ENCODE measurements around the gene AP2B1. TPM values are rescaled to one million over a fixed set of nuclear protein-coding genes. Genes with fewer than 3 reads are reported as not detected.

AP2B1 gene
- total and polyA plus RNA-seq, 4 experiments from 2014 or later: 54.1 to 165 (median 118) TPM

- Mint-ChIP-seq H3K36me3 (peaks cover 57 to 64% of the 10 kb centered on the region in 2 donors), H3K27me3 (no peaks in the 10 kb centered on the region), H3K27ac (peak overlapping the region in 1 of 7 donors; percentile 54), H3K4me1 (no peaks in the 10 kb centered on the region), H3K4me3 (no peak overlapping the region), H3K9me3 (no peaks in the 10 kb centered on the region)
- Histone ChIP-seq H3K4me3 (ENCODE audit: low read length in 2 of 2) (no peak overlapping the region), H3K4me1 (ENCODE audit: insufficient read depth, low read length) (no peaks in the 10 kb centered on the region), H3K27ac (ENCODE audit: low read depth, low read length) (no peak overlapping the region), H3K36me3 (ENCODE audit: insufficient read depth, low read length) (peaks cover 47% of the 10 kb centered on the region), H3K27me3 (ENCODE audit: insufficient read depth, low read length) (no peaks in the 10 kb centered on the region), H3K9me3 (ENCODE audit: control insufficient read depth in 1 of 2, low read length in 2 of 2) (no peaks in the 10 kb centered on the region)
- intact Hi-C loops (cut with micrococcal nuclease): no loop called here
- ChIA-PET CTCF (ENCODE audit: partially characterized antibody) (interaction anchor here (1.9 kb wide), 1 partner anchor 63 kb away, joined by 5 read pairs; no protein-coding TSS in a partner anchor), POLR2A (ENCODE audit: partially characterized antibody) (no interaction called here)
- no peak for DNase-seq
Observed at GRCh38 chr17:35684055-35684802, 97.1 kb downstream of the AP2B1 start.

GRCh38 chr17:35692512-35693210 lies 105.5 kb downstream of the AP2B1 start:
- H3K27ac Mint-ChIP-seq: peak overlapping the region in 1 of 7 donors; percentile 27
- peaks cover 0 to 2% (median 0%) of the 10 kb centered on the region in 4 donors for H3K4me1 Mint-ChIP-seq
- peaks cover 64 to 78% of the 10 kb centered on the region in 2 donors for H3K36me3 Mint-ChIP-seq
- no peaks in the 10 kb centered on the region for H3K9me3 Mint-ChIP-seq
- CTCF ChIA-PET (ENCODE audit: partially characterized antibody): interaction anchor here (0.6 kb wide), 1 partner anchor 630 kb away, joined by 3 read pairs; the partner anchor contains the start of gene RFFL
- Histone ChIP-seq H3K4me3 (ENCODE audit: low read length in 2 of 2) (no peak overlapping the region), H3K27me3 (ENCODE audit: insufficient read depth, low read length) (no peaks in the 10 kb centered on the region), H3K27ac (ENCODE audit: low read depth, low read length) (no peak overlapping the region), H3K36me3 (ENCODE audit: insufficient read depth, low read length) (peaks cover 40% of the 10 kb centered on the region), H3K4me1 (ENCODE audit: insufficient read depth, low read length) (no peaks in the 10 kb centered on the region), H3K9me3 (ENCODE audit: control insufficient read depth in 1 of 2, low read length in 2 of 2) (no peaks in the 10 kb centered on the region)
- H3K4me3 Mint-ChIP-seq: no peak overlapping the region
- intact Hi-C loops (cut with micrococcal nuclease): no loop called here
- DNase-seq: no peak
- POLR2A ChIA-PET (ENCODE audit: partially characterized antibody): no interaction called here
- H3K27me3 Mint-ChIP-seq: no peaks in the 10 kb centered on the region

- Mint-ChIP-seq H3K27me3 (no peaks in the 10 kb centered on the region), H3K36me3 (peaks cover 54 to 68% of the 10 kb centered on the region in 2 donors), H3K9me3 (no peaks in the 10 kb centered on the region), H3K4me1 (peaks cover 0 to 2% (median 0%) of the 10 kb centered on the region in 4 donors), H3K4me3 (no peak overlapping the region), H3K27ac (no peak overlapping the region)
- no peaks in the 10 kb centered on the region for H3K27me3 ChIP-seq (ENCODE audit: insufficient read depth, low read length)
- H3K9me3 ChIP-seq (ENCODE audit: control insufficient read depth in 1 of 2, low read length in 2 of 2): no peaks in the 10 kb centered on the region
- H3K27ac ChIP-seq (ENCODE audit: low read depth, low read length): no peak overlapping the region
- ChIA-PET POLR2A (ENCODE audit: partially characterized antibody) (interaction anchor here (0.8 kb wide), 1 partner anchor 20 kb away, joined by 3 read pairs; no protein-coding TSS in a partner anchor), CTCF (ENCODE audit: partially characterized antibody) (interaction anchor here (1.1 kb wide), 1 partner anchor 10 kb away, joined by 3 read pairs; no protein-coding TSS in a partner anchor)
- no peaks in the 10 kb centered on the region for H3K4me1 ChIP-seq (ENCODE audit: insufficient read depth, low read length)
- no peak for DNase-seq
- H3K36me3 ChIP-seq (ENCODE audit: insufficient read depth, low read length): peaks cover 38% of the 10 kb centered on the region
- intact Hi-C loops (cut with micrococcal nuclease): no loop called here
- no peak overlapping the region for H3K4me3 ChIP-seq (ENCODE audit: low read length in 2 of 2)
Observed at GRCh38 chr17:35693662-35694061, 106.5 kb downstream of the AP2B1 start.

DNA sequence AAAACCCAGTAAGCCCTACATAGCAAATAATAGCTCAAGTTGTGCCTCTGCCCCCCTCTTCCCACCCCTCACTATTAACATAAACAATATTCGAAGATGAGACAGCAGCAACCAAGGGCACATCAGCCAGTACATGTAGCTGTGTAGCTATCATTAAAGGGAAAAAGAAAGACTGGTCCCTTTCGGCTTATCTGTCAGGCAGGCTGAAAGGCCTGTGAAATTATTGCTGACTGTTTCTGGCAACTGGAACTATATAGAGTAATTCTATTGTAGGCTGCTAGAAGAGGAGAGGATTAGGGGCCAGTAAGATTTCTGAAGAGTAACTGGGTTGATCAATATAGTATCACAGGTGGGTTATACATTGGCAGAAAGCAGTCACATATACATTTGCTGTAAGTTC lies 107.8 kb downstream of the AP2B1 start:
- Histone ChIP-seq H3K9me3 (ENCODE audit: control insufficient read depth in 1 of 2, low read length in 2 of 2) (no peaks in the 10 kb centered on the region), H3K36me3 (ENCODE audit: insufficient read depth, low read length) (peaks cover 35% of the 10 kb centered on the region), H3K27ac (ENCODE audit: low read depth, low read length) (no peak overlapping the region), H3K27me3 (ENCODE audit: insufficient read depth, low read length) (no peaks in the 10 kb centered on the region), H3K4me3 (ENCODE audit: low read length in 2 of 2) (no peak overlapping the region), H3K4me1 (ENCODE audit: insufficient read depth, low read length) (no peaks in the 10 kb centered on the region)
- POLR2A ChIA-PET (ENCODE audit: partially characterized antibody): no interaction called here
- Mint-ChIP-seq H3K36me3 (peaks cover 44 to 63% of the 10 kb centered on the region in 2 donors), H3K4me3 (no peak overlapping the region), H3K4me1 (peaks cover 0 to 2% (median 0%) of the 10 kb centered on the region in 4 donors), H3K27ac (no peak overlapping the region), H3K9me3 (no peaks in the 10 kb centered on the region), H3K27me3 (no peaks in the 10 kb centered on the region)
- intact Hi-C loops (cut with micrococcal nuclease): no loop called here
- DNase-seq: no peak
- CTCF ChIA-PET (ENCODE audit: partially characterized antibody): interaction anchor here (1.0 to 1.7 kb wide), 3 partner anchors 8 to 81 kb away, joined by 3 to 5 read pairs (median 3); no protein-coding TSS in a partner anchor

DNA sequence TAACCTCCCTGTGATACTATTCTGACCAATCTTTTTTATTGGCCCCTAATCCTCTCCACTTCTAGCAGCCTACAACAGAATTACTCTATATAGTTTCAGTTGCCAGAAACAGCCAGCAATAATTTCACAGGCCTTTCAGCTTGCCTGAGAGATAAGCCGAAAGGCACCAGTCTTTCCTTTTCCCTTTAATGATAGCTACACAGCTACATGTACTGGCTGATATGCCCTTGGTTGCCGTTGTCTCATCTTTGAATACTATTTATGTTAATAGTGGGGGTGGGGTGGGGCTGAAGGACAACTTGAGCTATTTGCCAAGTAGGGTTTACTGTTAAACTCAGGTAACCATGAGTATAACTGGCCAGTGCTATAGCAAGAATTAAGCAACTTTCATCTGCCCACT lies 108.5 kb downstream of the AP2B1 start:
- H3K27me3 ChIP-seq (ENCODE audit: insufficient read depth, low read length): no peaks in the 10 kb centered on the region
- intact Hi-C loops (cut with micrococcal nuclease): no loop called here
- Mint-ChIP-seq H3K36me3 (peaks cover 37 to 58% of the 10 kb centered on the region in 2 donors), H3K27ac (no peak overlapping the region), H3K27me3 (no peaks in the 10 kb centered on the region), H3K4me1 (peaks cover 0 to 2% (median 0%) of the 10 kb centered on the region in 4 donors), H3K4me3 (no peak overlapping the region), H3K9me3 (no peaks in the 10 kb centered on the region)
- DNase-seq: no peak
- no peaks in the 10 kb centered on the region for H3K4me1 ChIP-seq (ENCODE audit: insufficient read depth, low read length)
- no peaks in the 10 kb centered on the region for H3K9me3 ChIP-seq (ENCODE audit: control insufficient read depth in 1 of 2, low read length in 2 of 2)
- CTCF ChIA-PET (ENCODE audit: partially characterized antibody): interaction anchor here (0.7 to 1.7 kb wide), 4 partner anchors 10 to 575 kb away, joined by 3 to 5 read pairs (median 3); no protein-coding TSS in a partner anchor
- peaks cover 32% of the 10 kb centered on the region for H3K36me3 ChIP-seq (ENCODE audit: insufficient read depth, low read length)
- H3K4me3 ChIP-seq (ENCODE audit: low read length in 2 of 2): no peak overlapping the region
- no peak overlapping the region for H3K27ac ChIP-seq (ENCODE audit: low read depth, low read length)
- POLR2A ChIA-PET (ENCODE audit: partially characterized antibody): no interaction called here

GRCh38 chr17:35698800-35699199 lies 111.7 kb downstream of the AP2B1 start:
- Mint-ChIP-seq H3K27me3 (no peaks in the 10 kb centered on the region), H3K27ac (no peak overlapping the region), H3K9me3 (peaks cover 0 to 3% (median 0%) of the 10 kb centered on the region in 8 donors), H3K36me3 (peaks cover 48 to 55% of the 10 kb centered on the region in 2 donors), H3K4me1 (peaks cover 0 to 8% (median 7%) of the 10 kb centered on the region in 4 donors), H3K4me3 (no peak overlapping the region)
- Histone ChIP-seq H3K36me3 (ENCODE audit: insufficient read depth, low read length) (peaks cover 21% of the 10 kb centered on the region), H3K4me3 (ENCODE audit: low read length in 2 of 2) (no peak overlapping the region), H3K27me3 (ENCODE audit: insufficient read depth, low read length) (no peaks in the 10 kb centered on the region), H3K9me3 (ENCODE audit: control insufficient read depth in 1 of 2, low read length in 2 of 2) (no peaks in the 10 kb centered on the region), H3K4me1 (ENCODE audit: insufficient read depth, low read length) (no peaks in the 10 kb centered on the region), H3K27ac (ENCODE audit: low read depth, low read length) (no peak overlapping the region)
- CTCF ChIA-PET (ENCODE audit: partially characterized antibody): no interaction called here
- intact Hi-C loops (cut with micrococcal nuclease): no loop called here
- no peak for DNase-seq
- POLR2A ChIA-PET (ENCODE audit: partially characterized antibody): no interaction called here

GRCh38 chr17:35700150-35700549 lies 113.0 kb downstream of the AP2B1 start:
- Histone ChIP-seq H3K4me3 (ENCODE audit: low read length in 2 of 2) (no peak overlapping the region), H3K4me1 (ENCODE audit: insufficient read depth, low read length) (no peaks in the 10 kb centered on the region), H3K27ac (ENCODE audit: low read depth, low read length) (no peak overlapping the region), H3K9me3 (ENCODE audit: control insufficient read depth in 1 of 2, low read length in 2 of 2) (no peaks in the 10 kb centered on the region), H3K36me3 (ENCODE audit: insufficient read depth, low read length) (peaks cover 10% of the 10 kb centered on the region), H3K27me3 (ENCODE audit: insufficient read depth, low read length) (no peaks in the 10 kb centered on the region)
- DNase-seq: no peak
- ChIA-PET CTCF (ENCODE audit: partially characterized antibody) (interaction anchor here (0.9 kb wide), 1 partner anchor 15 kb away, joined by 3 read pairs; no protein-coding TSS in a partner anchor), POLR2A (ENCODE audit: partially characterized antibody) (no interaction called here)
- Mint-ChIP-seq H3K4me1 (peaks cover 7 to 21% (median 12%) of the 10 kb centered on the region in 4 donors), H3K27ac (no peak overlapping the region), H3K9me3 (peaks cover 0 to 3% (median 0%) of the 10 kb centered on the region in 8 donors), H3K36me3 (peaks cover 40 to 50% of the 10 kb centered on the region in 2 donors), H3K4me3 (no peak overlapping the region), H3K27me3 (no peaks in the 10 kb centered on the region)
- intact Hi-C loops (cut with micrococcal nuclease): no loop called here

Data from CD4-positive, alpha-beta memory T cell (primary cell).